IPS-18c (cell line): Measurements from ENCODE around the gene NUCB1.
"Not testable (repeated sequence)": the region's sequence is repeated elsewhere in the genome, so short reads cannot be mapped to it uniquely, and the experiment has no call there.

Experiments
- H3K4me3 ChIP-seq: 2 replicates; pipeline ENCODE4 v1.7.0; 2013; ENCODE audit warnings: low read depth, mild to moderate bottlenecking, low read length, moderate library complexity; ENCODE audit not compliant: insufficient read depth
- H3K9me3 ChIP-seq: one replicate; pipeline ENCODE4 v1.6.1; 2013; ENCODE audit warnings: mild to moderate bottlenecking, low read length, moderate library complexity; ENCODE audit not compliant: control insufficient read depth, insufficient read depth

NUCB1 gene

GRCh38 chr19:48895226-48895625 lies 4.9 kb upstream of the NUCB1 start:
- no peak overlapping the region for H3K4me3 ChIP-seq
- H3K9me3 ChIP-seq: no peaks in the 10 kb centered on the region

GRCh38 chr19:48896191-48896720 lies 3.9 kb upstream of the NUCB1 start:
- H3K9me3 ChIP-seq: no peaks in the 10 kb centered on the region
- H3K4me3 ChIP-seq: peak overlapping the region; percentile 24; the same call in 1 of the 2 replicates

- Histone ChIP-seq H3K9me3 (no peaks in the 10 kb centered on the region), H3K4me3 (no peak overlapping the region)
Observed at GRCh38 chr19:48897181-48897580, 2.9 kb upstream of the NUCB1 start.

GRCh38 chr19:48899386-48899749 lies 744 bp upstream of the NUCB1 start:
- H3K4me3 ChIP-seq: peak overlapping the region; percentile 96
- H3K9me3 ChIP-seq: not testable (repeated sequence)

GRCh38 chr19:48900477-48901406 lies 630 bp downstream of the NUCB1 start:
- H3K4me3 ChIP-seq: peak overlapping the region; percentile 96

GRCh38 chr19:48902291-48902690 lies 2.2 kb downstream of the NUCB1 start:
- H3K4me3 ChIP-seq, H3K9me3 ChIP-seq: not testable (repeated sequence)

More at GRCh38 chr19:48900477-48901406, 630 bp downstream of the NUCB1 start:
- no peaks in the 10 kb centered on the region for H3K9me3 ChIP-seq

GRCh38 chr19:48903788-48904187 lies 3.7 kb downstream of the NUCB1 start:
- H3K4me3 ChIP-seq, H3K9me3 ChIP-seq: not testable (repeated sequence)

- no peak overlapping the region for H3K4me3 ChIP-seq
- no peaks in the 10 kb centered on the region for H3K9me3 ChIP-seq
Observed at GRCh38 chr19:48905664-48906063, 5.6 kb downstream of the NUCB1 start.

- H3K4me3 ChIP-seq: no peak overlapping the region
- no peaks in the 10 kb centered on the region for H3K9me3 ChIP-seq
Observed at GRCh38 chr19:48906324-48906723, 6.2 kb downstream of the NUCB1 start.

- H3K9me3 ChIP-seq: no peaks in the 10 kb centered on the region
- H3K4me3 ChIP-seq: no peak overlapping the region
Observed at GRCh38 chr19:48907671-48908070, 7.6 kb downstream of the NUCB1 start.

GRCh38 chr19:48909424-48910077 lies 9.4 kb downstream of the NUCB1 start:
- H3K9me3 ChIP-seq, H3K4me3 ChIP-seq: not testable (repeated sequence)

GRCh38 chr19:48910803-48911202 lies 10.7 kb downstream of the NUCB1 start:
- H3K9me3 ChIP-seq: no peaks in the 10 kb centered on the region
- H3K4me3 ChIP-seq: no peak overlapping the region

- no peaks in the 10 kb centered on the region for H3K9me3 ChIP-seq
- H3K4me3 ChIP-seq: no peak overlapping the region
Observed at GRCh38 chr19:48913114-48913889, 13.2 kb downstream of the NUCB1 start.

GRCh38 chr19:48914181-48914580 lies 14.1 kb downstream of the NUCB1 start:
- Histone ChIP-seq H3K9me3 (no peaks in the 10 kb centered on the region), H3K4me3 (no peak overlapping the region)

GRCh38 chr19:48915757-48916156 lies 15.6 kb downstream of the NUCB1 start:
- no peak overlapping the region for H3K4me3 ChIP-seq
- no peaks in the 10 kb centered on the region for H3K9me3 ChIP-seq

- Histone ChIP-seq H3K9me3 (no peaks in the 10 kb centered on the region), H3K4me3 (no peak overlapping the region)
Observed at GRCh38 chr19:48918071-48918470, 18.0 kb downstream of the NUCB1 start.

GRCh38 chr19:48918801-48919247 lies 18.7 kb downstream of the NUCB1 start:
- no peaks in the 10 kb centered on the region for H3K9me3 ChIP-seq
- H3K4me3 ChIP-seq: no peak overlapping the region
